ENCODE measurements around the gene MED12L. TPM values are rescaled to one million over a fixed set of nuclear protein-coding genes. Genes with fewer than 3 reads are reported as not detected.

MED12L gene
- total RNA-seq, 1 donor from 2014 or later: 1.4 TPM

DNA sequence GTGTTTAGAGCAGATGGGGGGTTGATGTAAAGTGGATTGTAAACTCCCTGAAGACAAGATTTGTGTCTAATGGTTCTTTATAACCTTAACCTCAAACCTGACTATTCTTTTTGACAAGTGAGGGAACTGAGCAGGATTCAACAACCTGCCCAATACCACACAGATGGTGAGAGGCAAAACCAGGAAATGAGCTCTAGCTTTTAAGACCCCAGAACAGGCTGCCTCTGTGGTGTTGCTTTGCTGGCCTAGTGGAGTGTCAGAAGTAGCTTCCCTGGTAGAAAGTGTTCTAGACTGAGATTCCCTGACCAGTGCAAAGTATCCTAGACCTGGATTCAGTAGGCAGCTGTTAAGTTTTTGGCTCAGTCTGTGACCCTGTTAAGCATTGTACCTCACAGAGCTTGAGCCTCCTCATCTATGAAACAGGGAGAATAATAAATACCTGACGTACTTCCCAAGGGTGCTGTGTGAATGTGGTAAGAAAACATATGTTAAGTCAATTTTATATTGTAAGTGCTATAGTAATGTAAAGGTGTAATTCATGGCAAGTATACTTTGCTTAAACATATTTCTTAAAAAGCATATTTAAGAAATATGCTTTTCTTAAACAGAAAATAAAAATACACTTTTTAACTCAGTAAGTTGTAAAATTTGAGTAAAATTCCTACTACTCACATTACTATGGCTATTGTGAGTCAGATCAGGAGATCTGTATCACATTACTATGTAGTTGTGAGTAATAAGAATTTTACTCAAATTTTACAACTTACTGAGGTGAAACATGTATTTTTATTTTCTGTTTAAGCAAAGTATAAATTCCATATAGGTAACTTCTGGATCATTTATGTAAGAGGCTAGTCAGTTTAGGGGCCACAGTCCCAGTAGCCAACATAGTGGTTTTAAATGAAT, 222.4 kb downstream of the MED12L start:
- Mint-ChIP-seq H3K9me3 (ENCODE audit: unreplicated experiment) (no peaks in the 10 kb centered on the region), H3K27me3 (ENCODE audit: unreplicated experiment) (no peaks in the 10 kb centered on the region), H3K27ac (ENCODE audit: unreplicated experiment) (no peak overlapping the region)

DNA sequence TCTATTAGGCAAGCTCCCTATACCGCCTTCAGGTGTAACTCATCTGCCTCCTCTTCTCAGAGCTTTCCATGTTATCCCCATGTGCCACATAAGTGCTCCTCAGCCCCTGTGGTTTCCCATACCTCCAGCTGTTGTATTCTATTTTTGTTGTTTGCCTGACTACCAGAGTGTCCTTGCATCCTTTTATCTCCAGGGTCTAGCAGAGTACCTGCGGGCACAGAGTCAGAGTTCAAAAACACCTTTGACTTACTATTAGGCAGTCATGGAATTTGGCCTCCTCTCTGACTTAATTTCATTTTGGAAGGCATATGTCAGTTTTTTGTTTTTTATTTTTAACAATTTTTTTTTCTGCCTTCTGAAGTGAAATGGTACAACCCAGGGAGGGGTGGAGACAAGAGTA, 224.1 kb downstream of the MED12L start:
- Mint-ChIP-seq H3K4me3 (ENCODE audit: unreplicated experiment) (no peak overlapping the region), H3K36me3 (ENCODE audit: unreplicated experiment) (no peaks in the 10 kb centered on the region), H3K9me3 (ENCODE audit: unreplicated experiment) (no peaks in the 10 kb centered on the region), H3K27me3 (ENCODE audit: unreplicated experiment) (no peaks in the 10 kb centered on the region), H3K27ac (ENCODE audit: unreplicated experiment) (no peak overlapping the region), H3K4me1 (ENCODE audit: unreplicated experiment) (peaks cover 17% of the 10 kb centered on the region)
- TF ChIP-seq, protein P1, sequence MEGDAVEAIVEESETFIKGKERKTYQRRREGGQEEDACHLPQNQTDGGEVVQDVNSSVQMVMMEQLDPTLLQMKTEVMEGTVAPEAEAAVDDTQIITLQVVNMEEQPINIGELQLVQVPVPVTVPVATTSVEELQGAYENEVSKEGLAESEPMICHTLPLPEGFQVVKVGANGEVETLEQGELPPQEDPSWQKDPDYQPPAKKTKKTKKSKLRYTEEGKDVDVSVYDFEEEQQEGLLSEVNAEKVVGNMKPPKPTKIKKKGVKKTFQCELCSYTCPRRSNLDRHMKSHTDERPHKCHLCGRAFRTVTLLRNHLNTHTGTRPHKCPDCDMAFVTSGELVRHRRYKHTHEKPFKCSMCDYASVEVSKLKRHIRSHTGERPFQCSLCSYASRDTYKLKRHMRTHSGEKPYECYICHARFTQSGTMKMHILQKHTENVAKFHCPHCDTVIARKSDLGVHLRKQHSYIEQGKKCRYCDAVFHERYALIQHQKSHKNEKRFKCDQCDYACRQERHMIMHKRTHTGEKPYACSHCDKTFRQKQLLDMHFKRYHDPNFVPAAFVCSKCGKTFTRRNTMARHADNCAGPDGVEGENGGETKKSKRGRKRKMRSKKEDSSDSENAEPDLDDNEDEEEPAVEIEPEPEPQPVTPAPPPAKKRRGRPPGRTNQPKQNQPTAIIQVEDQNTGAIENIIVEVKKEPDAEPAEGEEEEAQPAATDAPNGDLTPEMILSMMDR (IDR thresholded peaks at IDR 0.05): no peak
- DNase-seq (ENCODE audit: extremely low spot score, unreplicated experiment): no peak

More for the DNA sequence above, 222.4 kb downstream of the MED12L start:
- H3K4me3 Mint-ChIP-seq (ENCODE audit: unreplicated experiment): no peak overlapping the region
- TF ChIP-seq, protein P1 (IDR thresholded peaks at IDR 0.05): no peak
- peaks cover 20% of the 10 kb centered on the region for H3K4me1 Mint-ChIP-seq (ENCODE audit: unreplicated experiment)
- no peaks in the 10 kb centered on the region for H3K36me3 Mint-ChIP-seq (ENCODE audit: unreplicated experiment)
- DNase-seq (ENCODE audit: extremely low spot score, unreplicated experiment): no peak

DNA sequence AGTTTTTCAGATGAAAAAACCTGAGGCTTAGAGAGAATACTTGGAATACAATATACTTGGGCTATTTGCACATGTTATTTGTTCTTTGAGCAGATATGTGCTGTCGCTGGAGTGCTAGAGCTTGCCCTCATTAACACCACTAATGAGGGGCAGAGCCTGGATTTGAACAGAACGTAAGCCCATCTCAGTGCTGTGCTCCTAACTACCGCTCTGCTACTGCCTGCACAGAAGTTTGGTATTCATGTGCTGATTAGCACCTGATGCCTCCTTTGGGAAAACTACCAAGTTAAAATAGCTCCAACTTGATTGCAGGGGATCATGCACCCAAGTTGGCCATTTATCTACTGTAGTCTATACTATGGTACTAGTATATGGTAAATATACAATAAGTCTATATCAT, 227.5 kb downstream of the MED12L start:
- peaks cover 3% of the 10 kb centered on the region for H3K4me1 Mint-ChIP-seq (ENCODE audit: unreplicated experiment)

DNA sequence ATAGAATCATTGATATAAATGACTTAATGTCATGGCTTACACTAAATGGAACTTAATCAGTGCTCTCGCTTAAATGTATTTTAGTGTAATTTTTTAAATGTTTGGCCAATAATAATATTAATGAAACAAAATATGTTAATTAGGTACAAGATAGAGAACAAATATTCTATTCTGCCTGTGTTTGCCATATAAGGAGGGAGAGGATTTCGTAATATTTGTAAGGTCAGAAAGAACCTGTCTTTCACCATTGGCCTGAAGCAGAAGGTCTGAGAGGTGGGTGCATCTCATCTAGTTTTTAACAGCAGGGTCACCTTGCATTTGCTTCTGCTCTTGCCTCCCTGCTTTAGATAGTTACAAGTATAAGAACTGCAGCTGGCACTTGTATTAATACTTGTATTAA, 228.7 kb downstream of the MED12L start:
- H3K36me3 Mint-ChIP-seq (ENCODE audit: unreplicated experiment): no peaks in the 10 kb centered on the region
- peaks cover 9% of the 10 kb centered on the region for H3K9me3 Mint-ChIP-seq (ENCODE audit: unreplicated experiment)
- TF ChIP-seq, protein P1 (IDR thresholded peaks at IDR 0.05): no peak
- no peak overlapping the region for H3K4me3 Mint-ChIP-seq (ENCODE audit: unreplicated experiment)
- peaks cover 8% of the 10 kb centered on the region for H3K4me1 Mint-ChIP-seq (ENCODE audit: unreplicated experiment)
- no peak for DNase-seq (ENCODE audit: extremely low spot score, unreplicated experiment)
- no peaks in the 10 kb centered on the region for H3K27me3 Mint-ChIP-seq (ENCODE audit: unreplicated experiment)
- no peak overlapping the region for H3K27ac Mint-ChIP-seq (ENCODE audit: unreplicated experiment)

More for the DNA sequence above, 227.5 kb downstream of the MED12L start:
- Mint-ChIP-seq H3K9me3 (ENCODE audit: unreplicated experiment) (peaks cover 9% of the 10 kb centered on the region), H3K36me3 (ENCODE audit: unreplicated experiment) (no peaks in the 10 kb centered on the region), H3K4me3 (ENCODE audit: unreplicated experiment) (no peak overlapping the region), H3K27me3 (ENCODE audit: unreplicated experiment) (no peaks in the 10 kb centered on the region), H3K27ac (ENCODE audit: unreplicated experiment) (no peak overlapping the region)
- DNase-seq (ENCODE audit: extremely low spot score, unreplicated experiment): no peak
- TF ChIP-seq, protein P1 (IDR thresholded peaks at IDR 0.05): no peak

DNA sequence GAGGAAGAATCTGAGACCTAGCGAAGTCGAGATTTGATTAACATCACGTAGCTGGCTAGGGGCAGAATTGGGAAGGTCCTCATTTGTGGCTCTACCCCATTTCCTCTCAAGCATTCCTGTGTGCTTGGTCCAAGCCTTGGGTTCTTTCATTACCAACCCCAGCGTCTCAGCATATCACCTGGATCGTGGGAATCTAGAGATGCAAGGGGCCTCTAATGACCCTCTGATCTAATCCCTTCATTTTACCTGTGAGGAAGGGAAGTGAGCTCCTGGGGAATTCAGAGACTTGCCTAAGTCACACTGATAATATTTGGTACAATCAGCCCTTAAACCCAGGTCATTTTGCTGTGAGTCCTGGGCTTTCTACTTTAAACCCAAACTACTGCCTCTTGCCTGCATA, 229.1 kb downstream of the MED12L start:
- no peaks in the 10 kb centered on the region for H3K36me3 Mint-ChIP-seq (ENCODE audit: unreplicated experiment)
- TF ChIP-seq, protein P1 (IDR thresholded peaks at IDR 0.05): no peak
- no peak overlapping the region for H3K27ac Mint-ChIP-seq (ENCODE audit: unreplicated experiment)
- H3K27me3 Mint-ChIP-seq (ENCODE audit: unreplicated experiment): no peaks in the 10 kb centered on the region
- H3K4me1 Mint-ChIP-seq (ENCODE audit: unreplicated experiment): peaks cover 8% of the 10 kb centered on the region
- peaks cover 9% of the 10 kb centered on the region for H3K9me3 Mint-ChIP-seq (ENCODE audit: unreplicated experiment)
- DNase-seq (ENCODE audit: extremely low spot score, unreplicated experiment): no peak
- H3K4me3 Mint-ChIP-seq (ENCODE audit: unreplicated experiment): no peak overlapping the region
